Liver (tissue), 9 donors: ENCODE measurements around the gene NOM1. TPM values are rescaled to one million over a fixed set of nuclear protein-coding genes. Genes with fewer than 3 reads are reported as not detected.
"Not testable (repeated sequence)": the region's sequence is repeated elsewhere in the genome, so short reads cannot be mapped to it uniquely, and the experiment has no call there.

Source experiments
- DNase-seq: peaks from one replicate; pipeline ENCODE4 v3.0.0-alpha.2; 2017; ENCODE audit warnings: low spot score
- H3K27ac ChIP-seq, 2 donors: one replicate each; pipeline ENCODE4 v1.7.0; 2013; ENCODE audit warnings: inconsistent platforms in 2 of 2, low read length in 2 of 2, control low read depth in 1 of 2, low read depth in 1 of 2, mild to moderate bottlenecking in 1 of 2
- H3K27me3 ChIP-seq, 4 donors: one replicate each; pipeline versions ENCODE4 v1.6.1 to v1.7.0; 2013; ENCODE audit warnings: low read length in 3 of 4, inconsistent platforms in 1 of 4, mild to moderate bottlenecking in 1 of 4, moderate library complexity in 1 of 4; ENCODE audit not compliant: control insufficient read depth in 4 of 4, insufficient read depth in 4 of 4
- H3K36me3 ChIP-seq, 4 donors: one replicate each; pipeline versions ENCODE4 v1.6.1 to v1.7.0; 2013; ENCODE audit warnings: low read length in 3 of 4, mild to moderate bottlenecking in 3 of 4, low read depth in 1 of 4, moderate library complexity in 1 of 4; ENCODE audit not compliant: control insufficient read depth in 4 of 4, insufficient read depth in 3 of 4
- H3K4me1 ChIP-seq, 4 donors: one replicate each; pipeline versions ENCODE4 v1.6.1 to v1.7.0; 2013; ENCODE audit warnings: low read length in 3 of 4, mild to moderate bottlenecking in 3 of 4, moderate library complexity in 1 of 4; ENCODE audit not compliant: control insufficient read depth in 4 of 4, insufficient read depth in 4 of 4
- H3K4me3 ChIP-seq, 3 donors: one replicate each; pipeline versions ENCODE4 v1.6.1 to v1.7.0; 2013; ENCODE audit warnings: low read length in 3 of 3, control low read depth in 1 of 3, low read depth in 1 of 3, mild to moderate bottlenecking in 1 of 3
- H3K9ac ChIP-seq, 2 donors: one replicate each; pipeline ENCODE4 v1.7.0; 2013; ENCODE audit warnings: low read length in 2 of 2, mild to moderate bottlenecking in 2 of 2, moderate library complexity in 2 of 2, control low read depth in 1 of 2, low read depth in 1 of 2
- H3K9me3 ChIP-seq, 4 donors: one replicate each; pipeline versions ENCODE4 v1.6.1 to v1.7.0; 2013; ENCODE audit warnings: low read length in 3 of 4; ENCODE audit not compliant: control insufficient read depth in 4 of 4
- EGR1 ChIP-seq, 2 donors: IDR thresholded peaks; 2 replicates each; pipeline ENCODE4 v1.6.1; 2016 to 2018; ENCODE audit warnings: antibody characterized with exemption in 2 of 2, low read depth in 2 of 2
- FOXA1 ChIP-seq: IDR thresholded peaks from 2 replicates; pipeline ENCODE4 v1.6.1; 2016; ENCODE audit warnings: antibody characterized with exemption
- FOXA2 ChIP-seq: IDR thresholded peaks from 2 replicates; pipeline ENCODE4 v1.6.1; 2016; ENCODE audit warnings: antibody characterized with exemption
- HNF4G ChIP-seq: IDR thresholded peaks from 2 replicates; pipeline ENCODE4 v1.6.1; 2016; ENCODE audit warnings: antibody characterized with exemption
- NR2F2 ChIP-seq: IDR thresholded peaks from 2 replicates; pipeline ENCODE4 v1.6.1; 2016; ENCODE audit warnings: antibody characterized with exemption
- RXRA ChIP-seq, 2 donors: IDR thresholded peaks; 2 replicates each; pipeline ENCODE4 v1.6.1; 2017 to 2018; ENCODE audit warnings: antibody characterized with exemption in 2 of 2, mild to moderate bottlenecking in 1 of 2
- SP1 ChIP-seq: IDR thresholded peaks from 2 replicates; pipeline ENCODE4 v1.6.1; 2018; ENCODE audit warnings: antibody characterized with exemption, mild to moderate bottlenecking
- TAF1 ChIP-seq: conservative IDR thresholded peaks from 2 replicates; pipeline ENCODE4 v1.6.1; 2016; ENCODE audit warnings: antibody characterized with exemption, mild to moderate bottlenecking
- WGBS: extraction: QIAGEN DNeasy Blood & Tissue Kit; methylation state at CpG from one replicate; pipeline ENCODE4 v1.1.7; 2013; 5-methylcytosine and 5-hydroxymethylcytosine counted together
- polyA plus RNA-seq, 2 donors: library from polyadenylated mRNA; stranded (reverse) in 1 of 2; unstranded in 1 of 2; fragments of 200-250 nt in 1 of 2; fragments of >200 nt in 1 of 2; fragmentation: Nextera tagmentation in 1 of 2; extraction: Ambion mirVana in 1 of 2; gene quantifications; one replicate each; pipeline versions ENCODE4 v1.2.1 to v1.2.3, GENCODE V29; 2013 to 2015
- total RNA-seq, 2 donors: library from RNA; depleted of rRNA; stranded (reverse); fragments of >200 nt; gene quantifications; one replicate each; pipeline ENCODE4 v1.2.3, GENCODE V29; 2014
- TF ChIP-seq, protein P1 (sequence below): IDR thresholded peaks from 2 replicates; pipeline ENCODE4 v1.6.1; 2016; ENCODE audit warnings: antibody characterized with exemption
- TF ChIP-seq, protein P2 (sequence below): IDR thresholded peaks from 2 replicates; pipeline ENCODE4 v1.6.1; 2016; ENCODE audit warnings: antibody characterized with exemption, mild to moderate bottlenecking
- TF ChIP-seq, protein P3 (sequence below): IDR thresholded peaks from 2 replicates; pipeline ENCODE4 v1.6.1; 2016; ENCODE audit warnings: antibody characterized with exemption
- donor health status: healthy.
- donor health status: healthy.
- donor health status: healthy.
- donor health status: healthy.
- donor health status: healthy.

The NOM1 gene
- total and polyA plus RNA-seq, 4 donors, result 4.0 to 11.4 (median 6.2) TPM

DNA sequence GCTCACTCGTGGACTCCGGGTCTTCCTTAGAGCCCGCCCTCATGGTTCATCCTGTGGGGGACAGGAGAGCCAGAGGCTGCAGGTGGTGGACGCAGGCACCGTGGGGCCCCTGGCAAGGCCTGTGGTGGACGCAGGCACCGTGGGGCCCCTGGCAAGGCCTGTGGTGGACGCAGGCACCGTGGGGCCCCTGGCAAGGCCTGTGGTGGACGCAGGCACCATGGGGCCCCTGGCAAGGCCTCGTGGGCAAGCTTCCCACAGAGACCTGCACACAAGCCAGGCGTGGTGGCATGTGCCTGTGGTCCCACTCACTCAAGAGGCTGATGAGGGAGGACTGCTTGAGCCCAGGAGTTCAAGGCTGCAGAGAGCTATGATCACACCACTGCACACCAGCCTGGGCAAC, 23.7 kb upstream of the NOM1 start:
- H3K27me3 ChIP-seq, H3K9ac ChIP-seq, DNase-seq, H3K36me3 ChIP-seq, H3K4me3 ChIP-seq, H3K27ac ChIP-seq, H3K9me3 ChIP-seq, H3K4me1 ChIP-seq: not testable (repeated sequence)
- 95% methylated on average over 12 of the region's 12 CpGs for whole genome bisulfite sequencing

DNA sequence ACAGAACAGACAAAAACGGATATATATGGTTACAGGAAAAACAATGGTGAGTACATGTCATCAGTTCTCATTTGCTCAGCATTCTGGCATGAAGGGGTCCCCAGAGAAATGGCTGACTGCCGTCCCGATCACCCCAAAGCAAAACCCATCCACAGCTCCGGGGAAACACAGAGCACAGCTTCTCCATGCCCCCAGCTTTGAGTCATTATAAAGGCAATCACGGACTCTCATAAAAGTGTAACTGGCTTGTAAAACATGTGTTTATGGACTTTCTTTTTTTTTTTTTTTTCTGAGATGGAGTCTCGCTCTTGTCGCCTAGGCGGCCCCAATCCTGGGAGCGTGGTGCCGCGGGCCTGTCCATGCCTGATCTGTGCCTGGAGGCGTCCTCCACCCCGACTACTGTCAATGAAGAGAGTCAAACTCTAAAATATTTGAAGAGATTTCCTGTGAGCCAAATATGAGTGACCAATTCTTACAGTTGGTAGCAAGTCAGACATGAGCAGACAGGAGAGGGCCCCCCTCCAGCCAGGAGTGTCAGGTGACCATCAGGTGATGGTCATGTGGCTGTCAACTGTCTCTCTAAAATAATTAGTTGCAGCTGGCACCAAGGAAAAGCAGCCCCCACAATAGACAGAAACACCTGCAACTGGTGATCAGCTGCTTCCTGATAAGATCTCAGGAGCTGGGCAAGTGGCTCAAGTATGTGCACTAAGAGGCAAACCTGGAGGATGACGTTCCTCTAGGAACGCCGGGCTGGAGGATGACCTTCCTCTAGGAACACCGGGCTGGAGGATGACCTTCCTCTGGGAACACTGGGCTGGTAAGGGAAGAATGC, 21.7 kb upstream of the NOM1 start:
- Histone ChIP-seq H3K4me3 (no peak overlapping the region), H3K27ac (no peak overlapping the region), H3K9me3 (no peaks in the 10 kb centered on the region), H3K36me3 (no peaks in the 10 kb centered on the region), H3K27me3 (no peaks in the 10 kb centered on the region), H3K9ac (no peak overlapping the region), H3K4me1 (no peaks in the 10 kb centered on the region)
- DNase-seq, result no peak
- 78% methylated on average over 17 of the region's 17 CpGs for WGBS
- TF ChIP-seq FOXA1 (no peak), TAF1 (no peak), RXRA (IDR thresholded peaks at IDR 0.05) (no peak), HNF4G (no peak), EGR1 (IDR thresholded peaks at IDR 0.05; ENCODE audit: low read depth in 2 of 2) (no peak), FOXA2 (no peak), SP1 (no peak), NR2F2 (no peak)
- TF ChIP-seq, protein P1, sequence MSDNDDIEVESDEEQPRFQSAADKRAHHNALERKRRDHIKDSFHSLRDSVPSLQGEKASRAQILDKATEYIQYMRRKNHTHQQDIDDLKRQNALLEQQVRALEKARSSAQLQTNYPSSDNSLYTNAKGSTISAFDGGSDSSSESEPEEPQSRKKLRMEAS, result no peak
- TF ChIP-seq, protein P2, sequence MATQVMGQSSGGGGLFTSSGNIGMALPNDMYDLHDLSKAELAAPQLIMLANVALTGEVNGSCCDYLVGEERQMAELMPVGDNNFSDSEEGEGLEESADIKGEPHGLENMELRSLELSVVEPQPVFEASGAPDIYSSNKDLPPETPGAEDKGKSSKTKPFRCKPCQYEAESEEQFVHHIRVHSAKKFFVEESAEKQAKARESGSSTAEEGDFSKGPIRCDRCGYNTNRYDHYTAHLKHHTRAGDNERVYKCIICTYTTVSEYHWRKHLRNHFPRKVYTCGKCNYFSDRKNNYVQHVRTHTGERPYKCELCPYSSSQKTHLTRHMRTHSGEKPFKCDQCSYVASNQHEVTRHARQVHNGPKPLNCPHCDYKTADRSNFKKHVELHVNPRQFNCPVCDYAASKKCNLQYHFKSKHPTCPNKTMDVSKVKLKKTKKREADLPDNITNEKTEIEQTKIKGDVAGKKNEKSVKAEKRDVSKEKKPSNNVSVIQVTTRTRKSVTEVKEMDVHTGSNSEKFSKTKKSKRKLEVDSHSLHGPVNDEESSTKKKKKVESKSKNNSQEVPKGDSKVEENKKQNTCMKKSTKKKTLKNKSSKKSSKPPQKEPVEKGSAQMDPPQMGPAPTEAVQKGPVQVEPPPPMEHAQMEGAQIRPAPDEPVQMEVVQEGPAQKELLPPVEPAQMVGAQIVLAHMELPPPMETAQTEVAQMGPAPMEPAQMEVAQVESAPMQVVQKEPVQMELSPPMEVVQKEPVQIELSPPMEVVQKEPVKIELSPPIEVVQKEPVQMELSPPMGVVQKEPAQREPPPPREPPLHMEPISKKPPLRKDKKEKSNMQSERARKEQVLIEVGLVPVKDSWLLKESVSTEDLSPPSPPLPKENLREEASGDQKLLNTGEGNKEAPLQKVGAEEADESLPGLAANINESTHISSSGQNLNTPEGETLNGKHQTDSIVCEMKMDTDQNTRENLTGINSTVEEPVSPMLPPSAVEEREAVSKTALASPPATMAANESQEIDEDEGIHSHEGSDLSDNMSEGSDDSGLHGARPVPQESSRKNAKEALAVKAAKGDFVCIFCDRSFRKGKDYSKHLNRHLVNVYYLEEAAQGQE, result no peak
- TF ChIP-seq, protein P3, sequence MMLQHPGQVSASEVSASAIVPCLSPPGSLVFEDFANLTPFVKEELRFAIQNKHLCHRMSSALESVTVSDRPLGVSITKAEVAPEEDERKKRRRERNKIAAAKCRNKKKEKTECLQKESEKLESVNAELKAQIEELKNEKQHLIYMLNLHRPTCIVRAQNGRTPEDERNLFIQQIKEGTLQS, result no peak

DNA sequence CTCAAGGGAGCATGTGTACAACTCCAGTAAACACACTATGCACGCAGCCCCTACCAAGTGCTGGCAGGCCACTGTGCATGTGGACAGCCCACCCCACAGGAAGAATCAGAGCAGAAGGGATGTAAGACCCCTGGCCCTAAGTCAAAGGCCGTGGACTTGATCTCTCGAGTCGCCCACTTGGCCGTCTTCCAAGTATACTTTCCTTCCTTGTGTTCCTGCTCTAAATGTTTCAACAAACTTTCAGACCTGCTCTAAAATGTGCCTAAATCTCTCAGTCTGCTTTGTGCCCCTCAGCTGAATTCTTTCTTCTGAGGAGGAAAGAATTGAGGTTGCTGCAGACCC, 21.1 kb upstream of the NOM1 start:
- Histone ChIP-seq H3K4me3 (no peak overlapping the region), H3K9ac (no peak overlapping the region), H3K27ac (no peak overlapping the region), H3K4me1 (no peaks in the 10 kb centered on the region), H3K9me3 (no peaks in the 10 kb centered on the region), H3K27me3 (no peaks in the 10 kb centered on the region), H3K36me3 (no peaks in the 10 kb centered on the region)
- no peak for DNase-seq
- TF ChIP-seq, protein P1, result no peak
- TF ChIP-seq NR2F2, result peak; percentile 15
- WGBS, result 54% methylated on average over 5 of the region's 5 CpGs
